ENCODE measurements around the gene APH1B.

DNA sequence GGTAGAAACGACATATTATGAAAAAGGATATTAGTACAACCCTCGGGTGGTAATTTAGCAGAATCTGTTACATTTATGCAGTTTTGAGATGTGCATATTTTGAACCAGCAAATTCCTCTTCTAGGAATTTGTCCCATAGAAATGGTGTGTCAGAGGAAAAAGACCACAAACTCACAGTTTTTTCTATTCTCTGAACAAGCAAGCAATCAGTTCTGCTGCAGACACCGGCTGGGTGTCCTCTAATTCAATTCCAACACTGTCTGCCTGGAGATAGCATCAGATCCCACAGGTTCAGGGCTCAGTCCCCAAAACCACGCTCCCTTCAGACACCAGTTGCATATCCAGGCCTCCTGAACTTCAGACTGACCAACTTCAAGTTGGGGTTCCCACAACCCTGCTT is 36.4 kb downstream of the APH1B start:
- TF ChIP-seq, protein P1, sequence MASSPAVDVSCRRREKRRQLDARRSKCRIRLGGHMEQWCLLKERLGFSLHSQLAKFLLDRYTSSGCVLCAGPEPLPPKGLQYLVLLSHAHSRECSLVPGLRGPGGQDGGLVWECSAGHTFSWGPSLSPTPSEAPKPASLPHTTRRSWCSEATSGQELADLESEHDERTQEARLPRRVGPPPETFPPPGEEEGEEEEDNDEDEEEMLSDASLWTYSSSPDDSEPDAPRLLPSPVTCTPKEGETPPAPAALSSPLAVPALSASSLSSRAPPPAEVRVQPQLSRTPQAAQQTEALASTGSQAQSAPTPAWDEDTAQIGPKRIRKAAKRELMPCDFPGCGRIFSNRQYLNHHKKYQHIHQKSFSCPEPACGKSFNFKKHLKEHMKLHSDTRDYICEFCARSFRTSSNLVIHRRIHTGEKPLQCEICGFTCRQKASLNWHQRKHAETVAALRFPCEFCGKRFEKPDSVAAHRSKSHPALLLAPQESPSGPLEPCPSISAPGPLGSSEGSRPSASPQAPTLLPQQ (tag by site-specific recombination; IDR thresholded peaks at IDR 0.05) = no peak
- TF ChIP-seq, protein P2, sequence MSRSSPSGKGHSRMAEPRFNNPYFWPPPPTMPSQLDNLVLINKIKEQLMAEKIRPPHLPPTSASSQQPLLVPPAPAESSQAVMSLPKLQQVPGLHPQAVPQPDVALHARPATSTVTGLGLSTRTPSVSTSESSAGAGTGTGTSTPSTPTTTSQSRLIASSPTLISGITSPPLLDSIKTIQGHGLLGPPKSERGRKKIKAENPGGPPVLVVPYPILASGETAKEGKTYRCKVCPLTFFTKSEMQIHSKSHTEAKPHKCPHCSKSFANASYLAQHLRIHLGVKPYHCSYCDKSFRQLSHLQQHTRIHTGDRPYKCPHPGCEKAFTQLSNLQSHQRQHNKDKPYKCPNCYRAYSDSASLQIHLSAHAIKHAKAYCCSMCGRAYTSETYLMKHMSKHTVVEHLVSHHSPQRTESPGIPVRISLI (tag by site-specific recombination; IDR thresholded peaks at IDR 0.05) = no peak
- TF ChIP-seq, protein P3, sequence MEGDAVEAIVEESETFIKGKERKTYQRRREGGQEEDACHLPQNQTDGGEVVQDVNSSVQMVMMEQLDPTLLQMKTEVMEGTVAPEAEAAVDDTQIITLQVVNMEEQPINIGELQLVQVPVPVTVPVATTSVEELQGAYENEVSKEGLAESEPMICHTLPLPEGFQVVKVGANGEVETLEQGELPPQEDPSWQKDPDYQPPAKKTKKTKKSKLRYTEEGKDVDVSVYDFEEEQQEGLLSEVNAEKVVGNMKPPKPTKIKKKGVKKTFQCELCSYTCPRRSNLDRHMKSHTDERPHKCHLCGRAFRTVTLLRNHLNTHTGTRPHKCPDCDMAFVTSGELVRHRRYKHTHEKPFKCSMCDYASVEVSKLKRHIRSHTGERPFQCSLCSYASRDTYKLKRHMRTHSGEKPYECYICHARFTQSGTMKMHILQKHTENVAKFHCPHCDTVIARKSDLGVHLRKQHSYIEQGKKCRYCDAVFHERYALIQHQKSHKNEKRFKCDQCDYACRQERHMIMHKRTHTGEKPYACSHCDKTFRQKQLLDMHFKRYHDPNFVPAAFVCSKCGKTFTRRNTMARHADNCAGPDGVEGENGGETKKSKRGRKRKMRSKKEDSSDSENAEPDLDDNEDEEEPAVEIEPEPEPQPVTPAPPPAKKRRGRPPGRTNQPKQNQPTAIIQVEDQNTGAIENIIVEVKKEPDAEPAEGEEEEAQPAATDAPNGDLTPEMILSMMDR (tag by site-specific recombination; IDR thresholded peaks at IDR 0.05) = no peak
